ENCODE measurements around the gene ANKRD39.

Gene ANKRD39

GRCh38 chr2:96802721-96803120 is 55.1 kb downstream of the ANKRD39 start:
- Histone ChIP-seq H3K36me3 (ENCODE audit: control insufficient read depth, insufficient read depth, low read length) (peaks cover 9% of the 10 kb centered on the region), H3K9ac (ENCODE audit: low read length) (no peak overlapping the region), H3K27me3 (ENCODE audit: control insufficient read depth, insufficient read depth, low read length) (no peaks in the 10 kb centered on the region), H3K4me1 (ENCODE audit: control insufficient read depth, insufficient read depth, low read length) (peaks cover 12% of the 10 kb centered on the region), H3K4me3 (ENCODE audit: low read length) (no peak overlapping the region), H3K9me3 (ENCODE audit: control insufficient read depth, low read length) (no peaks in the 10 kb centered on the region)

- Histone ChIP-seq H3K9ac (ENCODE audit: low read length) (no peak overlapping the region), H3K4me1 (ENCODE audit: control insufficient read depth, insufficient read depth, low read length) (peaks cover 12% of the 10 kb centered on the region), H3K4me3 (ENCODE audit: low read length) (no peak overlapping the region), H3K27me3 (ENCODE audit: control insufficient read depth, insufficient read depth, low read length) (no peaks in the 10 kb centered on the region), H3K36me3 (ENCODE audit: control insufficient read depth, insufficient read depth, low read length) (peaks cover 9% of the 10 kb centered on the region), H3K9me3 (ENCODE audit: control insufficient read depth, low read length) (no peaks in the 10 kb centered on the region)
These were observed 55.8 kb downstream of the ANKRD39 start for GRCh38 chr2:96801786-96802595.

GRCh38 chr2:96801005-96801785 is 56.6 kb downstream of the ANKRD39 start:
- Histone ChIP-seq H3K9me3 (ENCODE audit: control insufficient read depth, low read length) (no peaks in the 10 kb centered on the region), H3K27me3 (ENCODE audit: control insufficient read depth, insufficient read depth, low read length) (no peaks in the 10 kb centered on the region), H3K9ac (ENCODE audit: low read length) (no peak overlapping the region), H3K4me1 (ENCODE audit: control insufficient read depth, insufficient read depth, low read length) (peaks cover 12% of the 10 kb centered on the region), H3K4me3 (ENCODE audit: low read length) (no peak overlapping the region), H3K36me3 (ENCODE audit: control insufficient read depth, insufficient read depth, low read length) (peaks cover 9% of the 10 kb centered on the region)

- no peak overlapping the region for H3K9ac ChIP-seq (ENCODE audit: low read length)
These were observed 57.5 kb downstream of the ANKRD39 start for GRCh38 chr2:96800061-96801004.

GRCh38 chr2:96799623-96799935 is 58.2 kb downstream of the ANKRD39 start:
- Histone ChIP-seq H3K36me3 (ENCODE audit: control insufficient read depth, insufficient read depth, low read length) (peaks cover 9% of the 10 kb centered on the region), H3K9ac (ENCODE audit: low read length) (no peak overlapping the region), H3K4me1 (ENCODE audit: control insufficient read depth, insufficient read depth, low read length) (peaks cover 12% of the 10 kb centered on the region), H3K27me3 (ENCODE audit: control insufficient read depth, insufficient read depth, low read length) (no peaks in the 10 kb centered on the region), H3K9me3 (ENCODE audit: control insufficient read depth, low read length) (no peaks in the 10 kb centered on the region), H3K4me3 (ENCODE audit: low read length) (no peak overlapping the region)

More at GRCh38 chr2:96800061-96801004, 57.5 kb downstream of the ANKRD39 start:
- Histone ChIP-seq H3K9me3 (ENCODE audit: control insufficient read depth, low read length) (no peaks in the 10 kb centered on the region), H3K4me3 (ENCODE audit: low read length) (no peak overlapping the region), H3K4me1 (ENCODE audit: control insufficient read depth, insufficient read depth, low read length) (peaks cover 12% of the 10 kb centered on the region), H3K27me3 (ENCODE audit: control insufficient read depth, insufficient read depth, low read length) (no peaks in the 10 kb centered on the region), H3K36me3 (ENCODE audit: control insufficient read depth, insufficient read depth, low read length) (peaks cover 9% of the 10 kb centered on the region)

GRCh38 chr2:96798733-96799622 is 58.8 kb downstream of the ANKRD39 start:
- H3K4me1 ChIP-seq (ENCODE audit: control insufficient read depth, insufficient read depth, low read length), result peaks cover 12% of the 10 kb centered on the region
- H3K9me3 ChIP-seq (ENCODE audit: control insufficient read depth, low read length), result no peaks in the 10 kb centered on the region
- peaks cover 9% of the 10 kb centered on the region for H3K36me3 ChIP-seq (ENCODE audit: control insufficient read depth, insufficient read depth, low read length)
- H3K4me3 ChIP-seq (ENCODE audit: low read length), result no peak overlapping the region
- H3K27me3 ChIP-seq (ENCODE audit: control insufficient read depth, insufficient read depth, low read length), result no peaks in the 10 kb centered on the region
- H3K9ac ChIP-seq (ENCODE audit: low read length), result no peak overlapping the region
